Body of pancreas (tissue), 4 donors: ENCODE results near the gene DPY19L2.

ENCODE experiments used
- CTCF ChIP-seq, 7 experiments: fragments of 450-650 bp in 4 of 7; fragments of 200-600 bp in 3 of 7; sonication (generic) in 3 of 7; IDR thresholded peaks; one replicate each; pipeline ENCODE4 v1.5.1; 2016 to 2019; ENCODE audit warnings: antibody characterized with exemption in 7 of 7
- POLR2A ChIP-seq, 3 donors: fragments of 450-650 bp; IDR thresholded peaks; one replicate each; pipeline ENCODE4 v1.6.1; 2016; ENCODE audit warnings: antibody characterized with exemption in 3 of 3, mild to moderate bottlenecking in 2 of 3

- TF ChIP-seq CTCF (IDR thresholded peaks at IDR 0.05) (no peak), POLR2A (IDR thresholded peaks at IDR 0.05) (no peak)
Measured at GRCh38 chr12:63706336-63706735, 38.0 kb upstream of the DPY19L2 start.
